GM18907 (cell line): Measurements from ENCODE around the gene GLDN.

Source experiments
- ATAC-seq: cut with Tn5 transposase; IDR thresholded peaks from one replicate; pipeline ENCODE4 v1.9.1; 2021; ENCODE audit warnings: mild to moderate bottlenecking, moderate library complexity; ENCODE audit not compliant: unreplicated experiment

The GLDN gene

DNA sequence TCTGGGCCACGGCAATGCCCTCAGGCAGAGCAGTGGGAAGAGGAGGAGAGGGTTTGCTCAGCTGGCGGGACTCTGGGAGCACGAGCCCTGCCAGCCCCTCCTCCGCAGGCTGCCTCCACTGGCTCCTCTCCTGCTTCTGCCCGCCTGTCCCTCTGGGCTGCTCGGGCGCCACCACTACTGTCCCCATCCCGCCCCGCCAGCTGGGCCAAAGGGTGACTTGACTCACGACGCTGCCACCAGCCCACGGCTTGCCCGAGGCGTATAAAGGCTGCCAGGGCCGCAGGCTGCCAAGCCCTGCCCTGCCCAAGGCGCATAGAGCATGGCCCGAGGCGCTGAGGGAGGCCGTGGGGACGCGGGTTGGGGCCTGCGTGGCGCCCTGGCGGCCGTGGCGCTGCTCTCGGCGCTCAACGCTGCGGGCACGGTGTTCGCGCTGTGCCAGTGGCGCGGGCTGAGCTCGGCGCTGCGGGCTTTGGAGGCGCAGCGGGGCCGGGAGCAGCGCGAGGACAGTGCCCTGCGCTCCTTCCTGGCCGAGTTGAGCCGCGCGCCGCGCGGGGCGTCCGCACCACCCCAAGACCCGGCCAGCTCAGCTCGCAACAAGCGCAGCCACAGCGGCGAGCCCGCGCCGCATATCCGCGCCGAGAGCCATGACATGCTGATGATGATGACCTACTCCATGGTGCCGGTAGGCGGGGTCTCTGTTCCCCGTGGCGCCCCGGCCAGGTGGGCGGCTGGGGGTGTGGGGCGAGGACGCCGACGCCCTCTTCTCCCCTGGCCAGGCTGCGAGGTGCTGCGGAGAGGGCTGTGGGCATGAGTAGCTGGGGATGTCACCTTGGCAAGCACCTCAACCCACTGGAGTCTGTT lies at the start of gene GLDN:
TSS of gene GLDN (plus strand) at position 290 of the 861 bp plus-strand sequence. CDS start at position 320, 30 bp downstream.
- ATAC-seq: no peak

DNA sequence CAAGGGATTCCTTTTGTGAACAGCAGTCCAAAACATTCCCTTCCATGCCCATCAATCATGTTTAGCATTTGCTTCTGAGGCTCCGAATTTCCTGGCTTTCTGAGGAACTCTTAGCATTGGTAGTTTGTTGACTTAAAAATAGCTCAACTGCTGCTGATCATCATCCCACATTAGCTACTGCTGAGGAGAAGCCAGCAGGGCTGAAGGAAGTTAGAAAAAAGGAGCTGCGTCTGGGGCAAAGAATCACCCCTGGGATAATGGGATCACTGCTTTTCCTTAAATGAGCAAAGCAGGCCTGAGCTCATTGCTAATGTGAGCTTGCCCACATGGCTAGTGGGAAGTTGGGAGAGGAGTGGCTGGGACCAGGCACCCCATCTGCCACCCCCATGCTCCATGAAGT lies 42.8 kb upstream of the GLDN start:
- ATAC-seq: no peak

DNA sequence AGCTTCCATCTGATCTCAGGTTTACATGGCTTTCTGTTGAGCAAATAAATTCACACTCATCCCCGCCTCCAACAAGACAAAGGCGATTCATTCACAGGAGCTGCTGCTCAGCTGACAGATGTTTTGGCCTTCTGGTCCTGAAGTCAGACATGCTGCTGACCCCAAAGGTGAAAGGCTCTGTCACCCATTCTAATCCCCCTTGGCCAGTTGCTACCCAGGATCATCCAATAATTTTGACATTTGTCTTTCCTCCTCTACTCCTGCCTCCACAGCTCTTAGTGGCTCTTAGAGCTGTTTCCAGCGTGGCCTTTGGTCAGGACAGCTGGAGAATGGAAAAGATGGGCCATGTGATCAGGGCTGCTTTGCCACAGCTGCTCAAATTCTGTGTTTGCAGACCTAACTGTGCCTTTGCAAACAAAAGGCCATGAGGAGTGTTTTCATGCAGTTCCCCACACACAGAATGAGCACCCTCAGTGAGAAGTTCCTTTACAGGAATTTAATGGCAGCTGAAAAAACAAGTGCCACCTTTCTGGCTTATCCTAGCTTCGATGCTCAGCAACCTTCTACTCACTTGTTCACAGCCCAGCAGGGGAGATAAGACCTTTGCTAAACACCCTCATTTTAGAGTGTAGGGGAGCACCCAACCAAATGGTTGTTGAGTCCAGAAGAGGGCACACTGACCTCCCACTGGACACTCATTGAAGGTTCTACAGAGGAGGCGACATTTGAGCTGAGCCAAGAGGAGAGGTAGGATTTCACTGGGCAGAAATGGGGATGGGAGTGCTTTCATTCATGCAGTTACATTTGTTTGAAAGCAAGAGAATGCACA lies 42.1 kb upstream of the GLDN start:
- no peak for ATAC-seq

DNA sequence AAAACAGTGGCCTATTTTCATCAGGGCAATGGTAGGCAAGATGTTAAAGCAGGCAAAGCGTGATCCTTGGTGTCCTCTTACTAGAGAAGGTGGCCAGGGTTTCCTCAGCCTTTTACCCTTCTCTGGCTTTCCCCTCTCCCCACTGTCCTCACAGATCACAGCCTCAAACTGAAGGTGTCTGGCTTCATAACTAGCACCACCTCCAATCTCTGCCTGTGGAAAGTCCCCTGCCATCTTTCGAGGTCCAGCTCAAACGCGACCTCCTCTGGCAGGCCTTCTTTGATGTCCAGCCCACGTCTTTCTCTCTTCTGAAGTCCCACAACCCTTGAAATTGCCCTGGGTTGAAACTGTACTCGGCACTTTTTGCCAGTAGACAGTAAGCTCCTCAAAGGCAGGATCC lies 39.0 kb upstream of the GLDN start:
- ATAC-seq: no peak

DNA sequence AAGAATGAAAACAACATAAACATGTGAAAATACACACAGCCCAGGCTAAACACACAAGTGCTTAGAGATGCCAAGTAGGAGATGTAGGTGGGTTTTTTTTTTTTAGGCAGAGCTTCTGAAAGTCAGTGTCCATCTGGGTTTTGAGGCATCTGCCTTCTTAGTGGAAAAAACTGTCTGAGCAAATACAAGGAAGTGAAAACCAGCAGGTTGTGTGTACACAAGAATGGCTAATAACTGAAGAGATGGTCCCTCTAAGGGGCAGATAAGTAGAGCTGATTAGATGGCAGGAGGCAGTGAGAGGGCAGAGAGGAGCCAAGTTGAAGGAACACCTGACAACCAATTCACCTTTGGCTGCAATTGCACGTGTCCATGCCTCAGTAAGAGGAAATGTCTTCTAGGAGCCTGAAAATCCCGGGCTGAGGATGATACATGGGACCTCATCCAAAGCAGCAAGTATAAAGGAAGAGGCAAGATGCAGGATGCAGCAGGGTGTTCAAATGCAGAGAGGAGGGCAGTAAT lies 37.9 kb upstream of the GLDN start:
- ATAC-seq: no peak

DNA sequence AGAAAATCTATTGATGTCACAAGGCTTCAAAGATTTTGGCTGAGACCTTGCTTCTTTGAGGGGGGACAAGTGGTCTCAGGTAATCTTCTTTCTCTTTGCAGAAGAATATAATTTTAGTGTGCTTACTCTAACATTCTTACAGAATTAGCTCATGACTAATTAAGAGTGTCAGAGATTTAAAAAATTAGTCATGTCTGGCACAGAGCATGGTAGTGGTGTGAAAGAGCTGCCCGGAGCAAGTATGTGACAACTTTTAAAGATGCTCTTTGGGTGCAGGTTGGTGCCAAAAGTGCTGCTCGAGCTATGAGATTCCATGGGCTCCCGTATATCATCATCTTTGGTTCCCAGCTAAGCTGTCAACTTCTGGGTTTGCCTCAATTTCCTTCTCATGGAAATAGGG lies 34.1 kb upstream of the GLDN start:
- no peak for ATAC-seq

DNA sequence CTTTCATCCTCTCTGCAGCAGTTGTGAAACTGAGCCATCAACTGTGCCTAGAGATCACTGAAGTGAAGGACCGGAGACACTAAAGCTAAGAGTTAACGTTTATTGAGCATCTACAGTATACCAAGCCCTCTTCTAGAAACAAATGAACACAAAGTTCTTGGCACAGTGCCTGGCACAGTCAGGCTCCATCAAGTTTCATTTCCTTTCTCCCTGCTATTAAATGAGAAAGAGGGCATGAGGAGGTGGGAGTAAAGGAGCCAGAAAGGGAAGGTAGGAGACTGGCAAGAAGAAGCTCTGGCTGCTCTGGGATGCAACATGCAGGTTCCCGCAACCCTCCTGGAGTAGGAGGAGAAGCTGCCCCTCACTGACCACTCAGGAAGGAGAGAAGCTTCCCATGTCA lies 33.6 kb upstream of the GLDN start:
- no peak for ATAC-seq

DNA sequence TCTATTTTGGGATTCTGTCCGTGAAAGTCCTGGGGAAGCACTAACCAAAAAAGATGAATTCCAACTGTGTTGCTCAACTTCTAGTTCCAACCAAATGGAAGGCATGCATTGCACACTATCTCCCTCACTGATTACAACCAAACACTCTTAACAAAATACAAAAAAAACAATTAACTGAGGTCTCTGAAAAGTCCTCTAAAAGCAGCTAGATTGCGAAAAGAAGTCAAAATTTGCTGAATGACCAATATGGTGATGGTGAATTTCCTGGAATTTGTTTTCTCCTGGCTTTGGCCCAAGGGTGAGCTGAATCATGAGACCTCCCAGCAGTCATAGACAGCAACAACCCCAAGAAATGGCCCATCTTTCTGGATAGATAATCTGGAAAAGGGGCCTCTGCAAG lies 31.4 kb upstream of the GLDN start:
- ATAC-seq: no peak

DNA sequence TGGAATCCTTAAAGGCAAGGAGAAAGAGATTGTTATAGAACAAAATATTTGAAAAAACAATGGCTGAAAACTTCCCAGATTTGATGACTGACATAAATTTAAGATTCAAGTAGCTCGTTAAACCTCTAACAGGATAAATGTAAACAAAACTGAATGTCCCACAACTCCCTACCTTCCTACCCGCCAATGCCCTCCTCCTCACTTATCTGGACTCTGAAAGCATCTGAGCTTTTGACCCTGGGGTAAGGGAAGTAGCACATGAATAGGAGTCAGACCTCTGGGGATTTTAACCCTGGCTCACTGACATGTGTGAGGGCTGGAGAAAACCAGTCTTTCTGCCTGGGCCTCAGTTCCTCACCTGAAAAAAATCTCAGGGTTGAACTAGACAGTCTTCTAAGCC lies 29.9 kb upstream of the GLDN start:
- ATAC-seq: no peak

DNA sequence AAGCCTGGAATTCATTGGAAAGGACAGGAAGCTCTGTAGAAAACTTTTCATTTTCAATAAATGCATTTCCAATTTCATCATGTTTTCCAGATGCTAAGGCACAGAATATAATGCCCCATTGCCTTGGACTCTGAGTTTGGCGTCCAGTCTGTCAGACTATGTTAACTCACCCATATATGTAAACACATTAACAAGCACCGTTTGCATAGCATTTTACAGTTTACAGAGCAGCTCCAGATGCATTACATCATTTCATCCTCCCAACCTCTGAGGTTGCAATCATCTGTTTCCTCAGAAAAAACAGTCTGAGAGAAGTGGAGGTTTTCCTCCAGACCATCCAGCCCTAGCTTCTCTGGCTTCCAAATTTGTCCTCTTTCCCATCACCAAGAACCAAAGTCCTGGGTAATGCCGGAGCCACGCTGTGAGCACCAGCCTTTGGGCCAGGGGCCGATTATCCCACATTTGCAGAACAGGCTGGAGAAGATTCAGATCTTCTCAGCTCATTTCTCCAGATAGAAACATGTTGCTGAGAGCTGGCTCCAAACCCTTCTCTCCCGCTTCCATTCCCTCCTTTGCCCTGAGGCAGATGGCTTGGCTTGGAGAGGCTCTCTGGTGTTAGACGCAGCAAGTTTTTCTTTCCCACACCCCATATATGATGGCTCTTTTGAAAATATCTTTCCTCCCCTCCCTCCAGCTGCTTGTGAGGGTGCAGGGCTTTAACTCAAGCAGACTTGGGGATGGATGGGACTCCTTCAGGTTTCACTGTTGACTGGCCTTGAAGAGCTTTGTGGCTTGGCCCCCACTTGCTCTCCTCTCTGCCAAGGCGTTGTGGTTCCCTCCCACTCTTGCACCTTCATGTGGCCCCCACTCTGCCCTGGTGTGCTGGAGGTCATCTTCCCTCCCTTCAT lies 29.0 kb upstream of the GLDN start:
- ATAC-seq: no peak

DNA sequence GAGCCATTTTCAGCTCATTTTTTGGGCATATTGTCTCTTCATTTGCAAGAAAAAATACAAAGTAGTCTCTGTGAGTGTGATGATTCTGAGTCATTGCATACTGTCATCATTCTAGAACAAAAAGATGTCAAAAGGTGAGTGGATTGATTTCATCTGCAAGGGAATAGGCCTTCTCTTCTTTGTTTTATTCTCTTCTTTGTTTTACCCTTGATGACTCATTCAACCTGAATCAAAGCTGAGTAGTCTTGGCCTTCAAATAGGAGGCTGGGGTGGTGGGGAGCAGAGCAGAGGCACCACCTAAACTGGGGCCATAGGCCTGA lies 28.4 kb upstream of the GLDN start:
- no peak for ATAC-seq

DNA sequence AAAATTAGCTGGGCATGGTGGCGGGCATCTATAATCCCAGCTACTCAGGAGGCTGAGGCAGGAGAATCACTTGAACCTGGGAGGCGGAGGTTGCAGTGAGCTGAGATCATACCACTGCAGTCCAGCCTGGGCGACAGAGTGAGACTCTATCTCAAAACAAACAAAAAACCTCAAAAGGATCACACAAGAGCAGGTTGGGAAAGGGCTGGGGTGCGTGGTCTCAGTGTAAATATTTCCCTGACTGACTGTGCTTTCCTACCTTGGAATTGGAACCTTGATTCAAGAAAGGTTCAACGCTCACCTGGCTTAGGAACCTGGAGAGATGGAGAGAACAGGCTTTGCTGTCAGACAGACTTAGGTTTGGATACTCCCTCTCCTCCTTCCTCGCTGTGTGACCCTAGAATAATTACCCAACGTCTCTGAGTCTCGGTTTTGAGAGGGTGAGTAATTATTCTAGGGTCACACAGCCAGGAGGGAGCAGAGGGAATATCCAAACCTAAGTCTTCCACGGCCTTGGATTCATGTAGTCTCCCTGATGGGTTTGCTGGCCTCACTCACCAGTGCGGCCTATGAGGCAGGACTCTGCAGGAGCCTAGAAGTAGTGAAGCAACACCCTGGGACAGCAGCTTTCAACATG lies 27.7 kb upstream of the GLDN start:
- no peak for ATAC-seq

DNA sequence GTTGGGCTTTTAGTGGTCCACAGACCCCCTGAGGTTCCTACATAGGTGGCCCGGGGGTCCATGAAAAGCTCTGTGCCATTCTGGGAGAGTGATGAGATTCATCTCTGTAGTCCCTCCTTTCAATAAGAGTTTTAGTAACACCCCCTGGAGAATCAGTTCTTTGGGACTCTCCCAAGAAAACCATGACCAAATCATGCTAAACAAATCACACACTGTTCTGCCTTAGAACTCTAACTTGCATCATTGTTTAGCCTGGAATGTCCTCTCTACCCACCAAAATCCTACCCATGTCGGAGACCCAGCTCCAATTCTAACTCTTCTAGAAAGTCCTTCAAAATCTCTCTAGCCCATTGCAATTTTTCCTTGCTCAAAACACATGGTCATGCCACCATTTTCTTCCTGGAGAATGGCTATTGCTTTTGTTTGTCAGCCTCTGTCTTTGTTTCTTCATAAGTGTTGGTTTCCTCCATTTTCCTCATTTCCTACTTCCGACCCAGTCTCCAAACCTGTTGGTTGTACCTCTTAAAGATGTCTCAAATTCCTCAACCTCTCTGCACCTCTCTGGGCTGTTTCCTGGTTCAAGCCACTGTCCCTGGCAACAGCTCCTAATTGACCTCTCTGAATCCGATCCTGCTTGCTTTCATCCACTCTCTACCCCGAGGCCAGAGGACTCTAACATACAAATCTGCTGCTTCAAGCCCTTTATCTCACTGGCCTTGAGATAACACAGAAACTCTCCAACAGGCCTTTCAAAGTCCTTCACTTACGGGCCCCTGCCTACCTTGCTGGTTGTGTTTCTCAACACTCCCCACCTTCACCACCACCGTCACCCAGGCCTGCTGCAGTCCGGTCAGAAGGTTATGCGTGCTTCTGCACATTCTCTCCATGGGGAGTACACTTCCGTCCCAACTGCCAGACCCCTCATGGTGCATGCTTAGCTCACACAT lies 26.8 kb upstream of the GLDN start:
- ATAC-seq: no peak

DNA sequence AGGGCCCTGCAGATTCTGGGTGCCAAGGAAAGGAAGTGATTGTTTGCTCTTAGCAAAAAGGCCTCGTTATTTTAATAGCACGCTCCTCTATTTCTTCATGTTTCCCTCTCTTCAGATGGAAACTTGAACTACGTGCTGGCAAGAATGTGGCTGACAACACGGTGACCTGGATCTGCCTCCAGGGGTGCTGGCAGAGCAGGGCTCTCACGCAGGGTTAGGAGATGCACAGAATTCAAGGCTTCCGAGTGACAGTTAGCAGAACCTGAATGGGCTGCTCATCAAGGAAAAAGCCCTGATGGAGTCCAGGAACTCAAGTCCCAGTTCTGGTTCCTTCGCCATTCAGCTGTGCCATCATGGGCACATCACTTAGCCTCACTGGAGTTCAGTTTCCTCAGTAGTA lies 25.7 kb upstream of the GLDN start:
- ATAC-seq: no peak

DNA sequence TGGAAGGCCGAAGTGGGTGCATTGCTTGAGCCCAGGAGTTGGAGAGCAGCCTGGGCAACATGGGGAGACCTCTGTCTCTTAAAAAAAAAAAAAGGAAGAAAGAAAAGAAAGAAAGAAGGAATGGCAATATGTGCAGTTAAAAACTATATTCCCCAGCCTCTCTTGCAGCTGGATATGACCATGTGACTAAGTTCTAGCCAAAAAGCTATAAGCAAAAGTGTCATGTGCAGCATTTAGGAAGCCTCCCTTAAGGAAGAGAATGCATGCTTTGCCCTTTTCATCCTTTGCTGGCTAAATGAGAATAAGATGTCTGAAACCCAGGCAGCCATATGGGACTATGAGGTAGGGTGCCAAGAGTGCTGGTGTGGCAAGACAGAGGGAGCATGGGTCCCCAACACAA lies 24.8 kb upstream of the GLDN start:
- ATAC-seq: no peak

DNA sequence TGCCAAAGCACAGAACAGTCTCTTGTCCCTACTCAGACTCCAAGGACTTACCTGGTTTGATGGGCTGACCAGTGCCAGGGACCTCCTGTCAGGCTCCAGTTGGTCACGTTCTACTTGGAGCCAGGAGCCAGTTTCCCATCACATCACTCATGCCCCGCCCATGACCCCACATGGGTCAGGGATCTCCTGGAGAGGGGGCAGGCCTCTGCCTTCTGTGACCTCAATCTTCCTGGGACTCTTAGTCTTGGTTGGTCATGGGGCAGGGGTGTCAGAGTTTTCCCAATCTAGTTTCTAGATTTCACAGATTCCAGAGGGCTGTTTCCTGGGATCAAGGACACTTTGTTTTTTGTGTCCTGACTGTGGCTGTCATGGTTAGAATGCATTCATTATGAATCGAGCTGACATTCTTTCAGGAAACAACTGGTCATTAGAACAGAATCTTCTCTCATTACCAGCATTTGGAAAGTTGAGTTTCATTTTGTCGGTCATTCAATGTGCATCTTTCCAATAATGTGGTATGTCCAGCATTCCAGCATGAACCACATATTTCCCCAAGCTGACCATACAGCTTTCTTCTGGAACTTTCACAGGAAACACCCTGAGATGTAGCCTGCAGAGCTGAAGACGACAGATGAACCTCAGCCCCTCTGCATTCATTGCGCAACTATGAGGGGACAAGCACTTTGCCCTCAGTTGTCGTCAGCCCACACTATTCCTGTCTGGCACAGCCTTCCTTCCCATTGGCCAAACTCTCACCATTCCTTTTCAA lies 22.9 kb upstream of the GLDN start:
- no peak for ATAC-seq

DNA sequence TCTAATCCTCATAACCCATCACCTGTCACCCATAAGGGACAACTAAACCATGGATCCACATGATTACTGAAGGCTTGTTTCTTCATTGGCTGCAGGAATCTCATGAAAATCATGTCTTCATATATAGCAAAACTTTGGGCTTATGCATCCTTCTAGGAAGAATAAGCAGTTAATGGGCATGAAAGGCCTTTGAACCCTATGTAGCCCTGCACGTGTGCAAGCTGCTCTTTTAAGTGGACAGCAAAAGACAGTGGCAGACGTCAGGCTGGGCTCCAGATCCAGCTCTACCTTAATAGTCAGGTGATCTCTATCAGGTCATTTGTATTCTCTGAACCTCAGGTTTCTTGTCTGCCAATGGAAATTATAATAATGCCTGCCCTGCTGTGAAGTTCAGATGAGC lies 21.9 kb upstream of the GLDN start:
- ATAC-seq: no peak

DNA sequence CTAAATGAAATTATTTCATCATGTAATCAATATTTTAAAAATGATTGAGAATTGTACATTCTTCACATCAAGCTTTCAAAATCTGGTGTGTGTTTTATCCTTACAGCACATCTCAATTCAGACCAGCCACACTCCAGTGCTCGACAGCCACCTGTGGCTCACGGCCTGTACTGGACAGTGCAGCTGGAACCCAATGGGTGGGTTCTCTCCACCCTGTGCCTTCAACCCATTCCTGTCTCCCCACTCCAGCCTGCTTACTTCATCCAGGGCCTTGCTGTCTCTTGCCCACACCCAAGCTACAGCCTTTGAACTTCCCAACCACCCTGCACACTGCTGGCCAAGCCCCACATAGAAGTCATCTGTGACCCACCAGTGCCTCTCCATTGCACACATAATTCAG lies 20.6 kb upstream of the GLDN start:
- no peak for ATAC-seq

DNA sequence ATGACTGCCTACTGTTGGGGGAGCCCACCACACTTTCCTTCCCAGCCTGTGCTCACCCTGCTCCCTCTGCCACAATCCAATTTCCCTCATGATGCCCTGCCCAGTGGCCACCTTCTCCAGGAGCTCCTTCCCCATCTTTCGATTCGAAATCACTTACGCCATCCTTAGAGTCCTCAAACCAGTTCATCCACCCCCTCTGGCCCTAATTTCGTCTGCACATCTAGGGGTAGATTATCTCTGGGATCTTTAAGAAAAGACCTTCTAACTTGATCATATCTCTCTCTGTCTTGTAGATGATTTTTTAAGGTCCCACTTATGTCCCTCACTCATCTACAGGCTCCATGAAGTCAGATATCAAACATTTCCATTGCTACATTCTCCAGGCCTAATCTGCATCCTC lies 20.1 kb upstream of the GLDN start:
- ATAC-seq: no peak
